AG04450 (cell line): ENCODE measurements around the gene ZNF853. TPM values are rescaled to one million over a fixed set of nuclear protein-coding genes. Genes with fewer than 3 reads are reported as not detected.
A peak's percentile ranks its signal among the peaks of the same experiment; 100 is the strongest.

Experiments
- CTCF ChIA-PET: fragments of 300-600, 350-600 bp; formaldehyde crosslinking; extraction: SDS; loops from one replicate; lab custom pipeline; 2022; ENCODE audit warnings: antibody characterized with exemption, inconsistent platforms; lab: Charles Lee
- POLR2A ChIA-PET: fragments of 350-600 bp; formaldehyde crosslinking; extraction: SDS; loops from one replicate; lab custom pipeline; 2021; ENCODE audit warnings: antibody characterized with exemption, inconsistent platforms; lab: Yijun Ruan, JAX
- DNase-seq: peaks from one replicate; pipeline ENCODE4 v3.0.0-alpha.2; 2011; ENCODE audit warnings: low read depth, low spot score
- H3K27ac ChIP-seq: one replicate; pipeline ENCODE4 v1.5.1; 2012; ENCODE audit warnings: low read depth, low read length, control low read depth
- H3K27me3 ChIP-seq: one replicate; pipeline ENCODE4 v1.6.0; 2012; ENCODE audit warnings: low read length; ENCODE audit not compliant: control insufficient read depth, insufficient read depth
- H3K4me3 ChIP-seq: 2 replicates; pipeline ENCODE4 v1.5.1; 2011; ENCODE audit warnings: mild to moderate bottlenecking, low read depth, low read length, control low read depth
- H3K9me3 ChIP-seq: 2 replicates; pipeline ENCODE4 v1.5.1; 2012; ENCODE audit warnings: low read length; ENCODE audit not compliant: control insufficient read depth, insufficient read depth
- polyA minus RNA-seq: library from RNA; depleted of rRNA, polyadenylated mRNA; stranded (reverse); fragments of >200 nt; gene quantifications from 2 replicates; pipeline ENCODE4 v1.2.3, GENCODE V29; 2011; rRNA and poly(A)+ RNA removed
- polyA plus RNA-seq: library from polyadenylated mRNA; depleted of rRNA; stranded (reverse); fragments of >200 nt; gene quantifications from 2 replicates; pipeline ENCODE4 v1.2.3, GENCODE V29; 2011; rRNA removed
- TF ChIP-seq, protein P1 (sequence below): IDR thresholded peaks from 2 replicates; pipeline ENCODE4 v1.5.1; 2011; ENCODE audit warnings: low read depth, low read length, control low read depth, inconsistent platforms

ZNF853 gene
- polyA plus RNA-seq = 5.3 and 6.7 TPM in 2 replicates
- polyA minus RNA-seq = 12.0 and 14.1 TPM in 2 replicates

DNA sequence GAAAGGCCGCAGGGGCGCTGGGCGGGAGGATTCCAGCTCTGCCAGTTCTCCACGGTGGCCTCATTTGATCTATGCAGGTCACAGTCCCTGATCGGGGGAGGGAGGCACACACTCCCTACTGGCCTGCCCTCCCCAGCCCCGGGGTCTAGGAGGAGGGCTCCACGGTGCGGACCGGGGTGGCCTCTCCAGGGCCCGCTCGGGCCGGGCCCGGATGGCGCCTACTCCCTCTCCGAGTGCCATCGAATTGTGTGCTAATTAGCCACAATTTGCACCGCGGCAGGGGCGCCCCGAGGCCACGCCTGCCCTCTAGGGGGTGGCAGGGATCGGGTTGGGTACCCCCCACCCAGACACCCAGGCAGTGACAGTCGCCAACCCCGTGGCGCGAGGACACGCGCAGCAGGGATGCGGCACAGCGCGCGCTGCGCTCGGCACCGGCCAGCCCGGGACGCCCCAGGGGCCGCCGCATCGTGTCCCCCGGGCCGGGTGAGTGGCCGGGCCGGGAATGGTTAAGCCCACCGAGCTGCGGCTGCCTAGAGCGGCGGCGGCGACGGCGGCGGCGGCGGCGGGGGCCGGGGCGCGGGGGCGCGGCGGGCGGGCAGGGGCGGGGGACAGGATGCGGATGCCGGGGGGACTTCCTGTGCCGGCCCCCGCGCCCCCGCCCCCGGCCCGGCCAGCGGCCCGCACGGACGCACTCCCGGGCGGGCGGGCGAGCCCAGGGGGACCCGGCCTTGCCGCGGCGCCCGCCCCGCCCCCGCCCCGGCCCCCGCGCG, at the start of gene ZNF853:
ZNF853 (plus strand) TSS at position 658 of the 770 bp plus-strand sequence. CDS start 565 bp downstream, outside the sequence.
- H3K9me3 ChIP-seq = peaks cover 5% of the 10 kb centered on the region; the same call in 1 of the 2 replicates
- ChIA-PET POLR2A (no interaction called here), CTCF (no interaction called here)
- peaks cover 14% of the 10 kb centered on the region for H3K27me3 ChIP-seq
- peak within 1 kb of the TSS; percentile 66 for H3K4me3 ChIP-seq
- no peak for DNase-seq
- TF ChIP-seq, protein P1, sequence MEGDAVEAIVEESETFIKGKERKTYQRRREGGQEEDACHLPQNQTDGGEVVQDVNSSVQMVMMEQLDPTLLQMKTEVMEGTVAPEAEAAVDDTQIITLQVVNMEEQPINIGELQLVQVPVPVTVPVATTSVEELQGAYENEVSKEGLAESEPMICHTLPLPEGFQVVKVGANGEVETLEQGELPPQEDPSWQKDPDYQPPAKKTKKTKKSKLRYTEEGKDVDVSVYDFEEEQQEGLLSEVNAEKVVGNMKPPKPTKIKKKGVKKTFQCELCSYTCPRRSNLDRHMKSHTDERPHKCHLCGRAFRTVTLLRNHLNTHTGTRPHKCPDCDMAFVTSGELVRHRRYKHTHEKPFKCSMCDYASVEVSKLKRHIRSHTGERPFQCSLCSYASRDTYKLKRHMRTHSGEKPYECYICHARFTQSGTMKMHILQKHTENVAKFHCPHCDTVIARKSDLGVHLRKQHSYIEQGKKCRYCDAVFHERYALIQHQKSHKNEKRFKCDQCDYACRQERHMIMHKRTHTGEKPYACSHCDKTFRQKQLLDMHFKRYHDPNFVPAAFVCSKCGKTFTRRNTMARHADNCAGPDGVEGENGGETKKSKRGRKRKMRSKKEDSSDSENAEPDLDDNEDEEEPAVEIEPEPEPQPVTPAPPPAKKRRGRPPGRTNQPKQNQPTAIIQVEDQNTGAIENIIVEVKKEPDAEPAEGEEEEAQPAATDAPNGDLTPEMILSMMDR = no peak; the same call in 1 of the 2 replicates
- no peak within 1 kb of the TSS for H3K27ac ChIP-seq

DNA sequence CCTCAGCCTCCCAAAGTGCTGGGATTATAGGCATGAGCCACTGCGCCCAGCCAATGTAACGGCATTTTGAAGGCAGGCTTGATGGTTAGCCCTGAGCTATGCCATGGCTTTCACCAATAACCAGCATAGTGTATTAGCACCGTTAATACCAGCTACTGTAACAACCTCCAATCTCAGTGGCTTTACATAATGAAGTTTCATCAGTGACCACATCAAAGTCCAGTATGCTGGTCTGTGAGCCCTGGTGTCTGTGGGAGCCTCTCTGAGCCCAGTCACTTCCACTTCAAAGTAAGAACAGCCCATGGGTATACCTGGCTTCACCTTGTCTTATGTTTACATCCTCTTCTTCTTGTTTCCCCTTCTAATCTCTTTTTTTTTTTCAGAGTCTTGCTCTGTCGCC, 49.8 kb upstream of the ZNF853 start:
- DNase-seq = no peak
- H3K4me3 ChIP-seq = no peak overlapping the region
- TF ChIP-seq, protein P1 = no peak
- H3K27ac ChIP-seq = no peak overlapping the region
- POLR2A ChIA-PET = no interaction called here
- peaks cover 7% of the 10 kb centered on the region for H3K27me3 ChIP-seq
- CTCF ChIA-PET = interaction anchor here (0.5 kb wide), 1 partner anchor 9 kb away, joined by 6 read pairs; no protein-coding TSS in a partner anchor
- H3K9me3 ChIP-seq = no peaks in the 10 kb centered on the region; the same call in 1 of the 2 replicates

DNA sequence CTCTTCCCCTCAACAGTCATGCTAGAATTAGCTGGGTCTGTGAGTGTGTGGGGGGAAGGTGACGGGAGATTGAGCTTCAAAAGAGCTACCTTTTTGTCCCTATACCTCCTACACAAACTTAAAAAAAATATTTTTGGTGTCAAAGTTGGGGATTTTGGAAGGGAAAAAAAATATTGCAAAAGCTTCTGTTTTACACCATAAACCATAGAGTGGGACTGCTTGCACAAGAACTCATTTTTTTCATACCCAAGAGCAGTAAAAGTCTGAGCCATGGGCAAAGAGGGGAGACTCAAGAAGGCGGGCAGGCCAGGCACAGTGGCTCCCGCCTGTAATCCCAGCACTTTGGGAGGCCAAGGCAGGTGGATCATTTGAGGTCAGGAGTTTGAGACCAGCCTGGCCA, 47.5 kb upstream of the ZNF853 start:
- POLR2A ChIA-PET = no interaction called here
- Histone ChIP-seq H3K9me3 (no peaks in the 10 kb centered on the region; the same call in 1 of the 2 replicates), H3K27me3 (peaks cover 7% of the 10 kb centered on the region), H3K4me3 (no peak overlapping the region), H3K27ac (no peak overlapping the region)
- DNase-seq = no peak
- TF ChIP-seq, protein P1 = no peak
- CTCF ChIA-PET = interaction anchor here (0.9 to 1.1 kb wide), 2 partner anchors 9 to 52 kb away, joined by 3 to 4 read pairs; no protein-coding TSS in a partner anchor

DNA sequence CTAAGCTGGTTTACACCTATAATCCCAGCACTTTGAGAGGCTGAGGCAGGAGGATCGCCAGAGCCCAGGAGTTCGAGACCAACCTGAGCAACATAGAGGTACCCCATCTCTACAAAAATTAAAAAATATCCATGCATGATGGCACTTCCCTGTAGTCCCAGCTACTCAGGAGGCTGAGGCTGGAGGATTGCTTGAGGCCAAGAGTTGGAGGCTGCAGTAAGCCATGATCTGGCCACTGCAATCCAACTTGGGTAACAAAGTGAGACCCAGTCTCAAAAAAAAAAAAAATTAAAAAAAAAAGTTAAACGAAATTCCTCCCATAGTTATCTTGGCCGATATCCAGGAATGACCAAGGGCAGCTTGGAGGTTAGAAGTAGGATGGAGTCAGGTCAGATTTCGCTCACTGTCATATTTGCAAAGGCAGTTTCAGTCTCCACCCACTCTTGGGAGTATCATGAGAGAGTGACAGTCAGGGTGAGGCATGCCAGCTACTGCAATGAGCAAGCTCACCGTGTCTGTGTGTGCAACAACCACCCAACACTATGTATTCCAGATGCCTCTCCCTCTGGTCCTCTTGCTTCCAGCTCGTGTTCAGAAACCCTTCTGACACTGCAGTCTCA, 44.1 kb upstream of the ZNF853 start:
- Histone ChIP-seq H3K27me3 (peaks cover 3% of the 10 kb centered on the region), H3K4me3 (no peak overlapping the region), H3K27ac (no peak overlapping the region), H3K9me3 (no peaks in the 10 kb centered on the region; the same call in 1 of the 2 replicates)
- ChIA-PET CTCF (interaction anchor here (0.8 kb wide), 1 partner anchor 55 kb away, joined by 3 read pairs; no protein-coding TSS in a partner anchor), POLR2A (interaction anchor here (0.7 kb wide), 1 partner anchor 63 kb away, joined by 5 read pairs; no protein-coding TSS in a partner anchor)
- no peak for DNase-seq
- TF ChIP-seq, protein P1 = no peak
